GM12891 (cell line): ENCODE data around the gene ELOVL5.

ENCODE experiments used
- POLR2A ChIP-seq: IDR thresholded peaks from 2 replicates; pipeline ENCODE4 v1.6.1; 2011; ENCODE audit warnings: low read depth, low read length, control low read depth
- POLR2AphosphoS5 ChIP-seq: IDR thresholded peaks from 2 replicates; pipeline ENCODE4 v1.6.1; 2011; ENCODE audit warnings: low read depth, low read length, control low read depth

DNA sequence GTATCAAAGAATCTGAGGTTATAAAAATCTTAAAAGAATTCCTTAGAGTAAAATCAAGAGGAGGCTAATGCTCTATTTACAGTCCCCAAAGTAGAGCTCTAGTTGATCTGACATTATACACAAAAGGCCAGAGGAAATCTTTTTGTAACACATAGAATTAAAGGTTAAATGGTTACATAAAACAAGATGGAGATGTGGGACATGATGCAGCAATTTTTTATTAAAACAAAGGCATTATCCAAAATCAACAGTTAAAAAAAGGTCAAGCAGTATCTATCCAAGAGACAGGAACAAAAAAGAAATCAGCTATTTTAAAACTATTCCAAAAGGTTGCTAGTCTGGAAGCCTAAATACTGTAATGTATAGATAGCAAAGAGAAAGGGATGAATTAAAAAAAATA is 20.4 kb downstream of the ELOVL5 start:
- no peak for TF ChIP-seq POLR2AphosphoS5
- TF ChIP-seq POLR2A, result no peak
